GM12878 (cell line): Measurements from ENCODE around the gene CACNG1. TPM values are rescaled to one million over a fixed set of nuclear protein-coding genes. Genes with fewer than 3 reads are reported as not detected.

Experiments used
- ATAC-seq: fragments of 200-7000 bp; cut with Tn5 transposase; 3 replicates; pipeline ENCODE4 v1.9.1; 2020; ENCODE audit warnings: mild to moderate bottlenecking, moderate library complexity
- BruUV-seq: library from RNA; stranded (reverse); fragments of 400-500 nt; replicated peaks from 2 replicates; lab custom pipeline; 2021; lab: Mats Ljungman, UMichigan
- CTCF ChIA-PET: fragments of 300-600 bp; sonication (Branson Sonifier 250); formaldehyde crosslinking; extraction: SDS; loops from one replicate; lab custom pipeline; 2021; ENCODE audit warnings: inconsistent platforms; lab: Yijun Ruan, JAX
- POLR2A ChIA-PET: fragments of 350-600 bp; formaldehyde crosslinking; extraction: SDS; loops from one replicate; lab custom pipeline; 2021; ENCODE audit warnings: inconsistent platforms; lab: Charles Lee
- RAD21 ChIA-PET: fragments of 300-600 bp; sonication (Branson Sonifier 250); formaldehyde crosslinking; loops from one replicate; lab custom pipeline; 2023; ENCODE audit warnings: antibody characterized with exemption; ENCODE audit not compliant: unreplicated experiment; lab: Charles Lee
- SMC1A ChIA-PET: fragments of 300-600 bp; sonication (Branson Sonifier 250); formaldehyde crosslinking; loops from one replicate; lab custom pipeline; 2023; ENCODE audit not compliant: unreplicated experiment, uncharacterized antibody; lab: Charles Lee
- DNase-seq: peaks from one replicate; pipeline ENCODE4 v3.0.0-alpha.2; 2011; ENCODE audit warnings: low read depth, low spot score
- FAIRE-seq: peaks from 3 replicates; lab custom pipeline; 2011; peaks lifted over from hg19 to GRCh38; lab: Jason Lieb, UNC
- H2AFZ ChIP-seq: 2 replicates; pipeline ENCODE4 v1.6.0; 2011; ENCODE audit warnings: low read depth, low read length, control low read depth; ENCODE audit not compliant: control insufficient read depth
- H3K27ac ChIP-seq: 2 replicates; pipeline ENCODE4 v1.5.1; 2011; ENCODE audit warnings: control low read depth; ENCODE audit not compliant: control insufficient read depth, insufficient read depth
- H3K27me3 ChIP-seq, 2 experiments: replicated peaks in 1 of 2; 2 replicates each; pipeline versions ENCODE4 v1.6.0 to v1.6.1; 2011; ENCODE audit warnings: low read length in 1 of 2; ENCODE audit not compliant: control insufficient read depth in 2 of 2, insufficient read depth in 2 of 2
- H3K36me3 ChIP-seq, 2 experiments: 2 replicates each; pipeline ENCODE4 v1.5.1; 2011; ENCODE audit warnings: low read length in 1 of 2; ENCODE audit not compliant: control insufficient read depth in 2 of 2, insufficient read depth in 2 of 2
- H3K4me1 ChIP-seq: 2 replicates; pipeline ENCODE4 v1.6.1; 2011; ENCODE audit warnings: mild to moderate bottlenecking, low read length, moderate library complexity, mixed read lengths; ENCODE audit not compliant: control insufficient read depth, insufficient read depth
- H3K4me2 ChIP-seq: 2 replicates; pipeline ENCODE4 v1.6.0; 2011; ENCODE audit warnings: control low read depth; ENCODE audit not compliant: control insufficient read depth, insufficient read depth
- H3K4me3 ChIP-seq: fragments of 200-600 bp; sonication (generic); 2 replicates; pipeline ENCODE4 v1.5.1; 2016
- H3K79me2 ChIP-seq: 2 replicates; pipeline ENCODE4 v1.6.0; 2011; ENCODE audit warnings: low read length; ENCODE audit not compliant: control insufficient read depth, insufficient read depth
- H3K9ac ChIP-seq: 2 replicates; pipeline ENCODE4 v1.8.0; 2011; ENCODE audit warnings: low read length, control low read depth, mixed read lengths; ENCODE audit not compliant: control insufficient read depth, insufficient read depth
- H3K9me3 ChIP-seq: replicated peaks from 3 replicates; pipeline ENCODE4 v1.5.1; 2011; ENCODE audit warnings: mild to moderate bottlenecking, low read length; ENCODE audit not compliant: control insufficient read depth, insufficient read depth
- H4K20me1 ChIP-seq: 2 replicates; pipeline ENCODE4 v1.6.0; 2011; ENCODE audit not compliant: control insufficient read depth, insufficient read depth
- CREM ChIP-seq: IDR thresholded peaks from 2 replicates; pipeline ENCODE4 v1.6.1; 2014; ENCODE audit warnings: antibody characterized with exemption, low read depth
- EP300 ChIP-seq, 2 experiments: fragments of 150-350 bp in 1 of 2; IDR thresholded peaks; 2 replicates each; pipeline ENCODE4 v1.6.1; 2011 to 2012; ENCODE audit warnings: low read depth in 2 of 2, low read length in 2 of 2, borderline replicate concordance in 1 of 2, improper control_type of control experiment in 1 of 2, inconsistent platforms in 1 of 2; ENCODE audit not compliant: control insufficient read depth in 1 of 2
- HDAC2 ChIP-seq: fragments of 200-600 bp; sonication (generic); IDR thresholded peaks from 2 replicates; pipeline ENCODE4 v1.6.1; 2017
- HDGF ChIP-seq: fragments of 450-650 bp; IDR thresholded peaks from 2 replicates; pipeline ENCODE4 v1.6.1; 2016; ENCODE audit warnings: antibody characterized with exemption
- IKZF2 ChIP-seq, 2 experiments: fragments of 450-650 bp; IDR thresholded peaks; 2 replicates each; pipeline ENCODE4 v1.6.1; 2017; ENCODE audit warnings: mild to moderate bottlenecking in 2 of 2, moderate library complexity in 2 of 2
- IRF4 ChIP-seq: IDR thresholded peaks from 2 replicates; pipeline ENCODE4 v1.6.1; 2011; ENCODE audit warnings: low read depth, low read length
- POLR2A ChIP-seq: IDR thresholded peaks from 2 replicates; pipeline ENCODE4 v1.6.1; 2011; ENCODE audit warnings: low read depth, mild to moderate bottlenecking, low read length
- POLR2AphosphoS2 ChIP-seq: IDR thresholded peaks from 2 replicates; pipeline ENCODE4 v1.6.1; 2011; ENCODE audit warnings: low read depth, mild to moderate bottlenecking, low read length, improper control_type of control experiment, moderate library complexity
- SIN3A ChIP-seq: IDR thresholded peaks from 2 replicates; pipeline ENCODE4 v1.6.1; 2012; ENCODE audit warnings: low read depth, low read length, improper control_type of control experiment
- SIX5 ChIP-seq: IDR thresholded peaks from 2 replicates; pipeline ENCODE4 v1.6.1; 2011; ENCODE audit warnings: mild to moderate bottlenecking, low read depth, low read length, moderate library complexity; ENCODE audit not compliant: severe bottlenecking
- SP1 ChIP-seq: IDR thresholded peaks from one replicate; pipeline ENCODE4 v1.6.1; 2011; ENCODE audit warnings: low read depth, low read length
- SPI1 ChIP-seq: IDR thresholded peaks from 2 replicates; pipeline ENCODE4 v1.6.1; 2011; ENCODE audit warnings: low read depth, mild to moderate bottlenecking, low read length, moderate library complexity, borderline replicate concordance; ENCODE audit not compliant: insufficient read depth
- SREBF2 ChIP-seq: IDR thresholded peaks from 2 replicates; pipeline ENCODE4 v1.6.1; 2012; ENCODE audit warnings: mild to moderate bottlenecking, low read length
- ZNF24 ChIP-seq: fragments of 450-650 bp; IDR thresholded peaks from 2 replicates; pipeline ENCODE4 v1.6.1; 2017; ENCODE audit warnings: antibody characterized with exemption, mild to moderate bottlenecking
- WGBS: methylation state at CpG from one replicate; pipeline ENCODE4 v1.1.6; 2016; ENCODE audit warnings: low lambda C conversion rate; ENCODE audit not compliant: insufficient replicate concordance, insufficient coverage; ENCODE audit errors: missing lambda C conversion rate; 5-methylcytosine and 5-hydroxymethylcytosine counted together
- in situ Hi-C: fragments of 300-500 bp; cut with MboI; formaldehyde crosslinking; loops from 9 replicates; pipeline ENCODE4 v1.14.3; 2018; ENCODE audit warnings: mixed read lengths
- intact Hi-C: fragments of 100-400 bp; cut with micrococcal nuclease; formaldehyde crosslinking; loops from one replicate; pipeline ENCODE4 v1.14.2; 2022; ENCODE audit not compliant: unreplicated experiment
- polyA plus RNA-seq, 11 experiments: library from polyadenylated mRNA; depleted of rRNA in 4 of 11; unstranded in 6 of 11; stranded (reverse) in 5 of 11; fragments of >200 nt; fragmentation: Nextera tagmentation in 4 of 11; fragmentation: Illumina TruSeq in 1 of 11; extraction: Ambion mirVana in 4 of 11; extraction: Trizol in 1 of 11; gene quantifications; 1 replicate in 1 of 11; 2 replicates in 10 of 11; pipeline versions ENCODE4 v1.2.1 to v1.2.3, GENCODE V29; 2011 to 2016; ENCODE audit warnings: inconsistent platforms in 2 of 11, missing spikeins in 2 of 11, low read depth in 1 of 11
- total RNA-seq, 4 experiments: library from RNA; depleted of rRNA in 3 of 4; stranded (reverse); fragments of >200 nt in 3 of 4; fragmentation: Illumina TruSeq in 1 of 4; extraction: Trizol in 1 of 4; gene quantifications; 2 replicates each; pipeline versions ENCODE4 v1.2.1 to v1.2.3, GENCODE V29; 2013 to 2021
- TF ChIP-seq, protein P1 (sequence below): fragments of 450-650 bp; IDR thresholded peaks from 2 replicates; pipeline ENCODE4 v1.6.1; 2014; ENCODE audit warnings: mild to moderate bottlenecking
- TF ChIP-seq, protein P2 (sequence below): IDR thresholded peaks from 2 replicates; pipeline ENCODE4 v1.6.1; 2011; ENCODE audit warnings: borderline replicate concordance, low read depth, mild to moderate bottlenecking, moderate library complexity, low read length; ENCODE audit not compliant: insufficient read depth, poor library complexity, severe bottlenecking
- TF ChIP-seq, protein P3 (sequence below): IDR thresholded peaks from 2 replicates; pipeline ENCODE4 v1.6.1; 2012; ENCODE audit warnings: improper control_type of control experiment, low read depth, low read length; ENCODE audit not compliant: insufficient replicate concordance
- TF ChIP-seq, protein P4 (sequence below): IDR thresholded peaks from 2 replicates; pipeline ENCODE4 v1.6.1; 2011; ENCODE audit warnings: borderline replicate concordance, low read depth, mild to moderate bottlenecking, moderate library complexity, mixed read lengths, low read length; ENCODE audit not compliant: insufficient read depth; ENCODE audit errors: extremely low read length

CACNG1 gene
- total and polyA plus RNA-seq, 10 of the 15 experiments (the other 5 are each of a cell fraction or from before 2014, with no cell fraction given): not detected

DNA sequence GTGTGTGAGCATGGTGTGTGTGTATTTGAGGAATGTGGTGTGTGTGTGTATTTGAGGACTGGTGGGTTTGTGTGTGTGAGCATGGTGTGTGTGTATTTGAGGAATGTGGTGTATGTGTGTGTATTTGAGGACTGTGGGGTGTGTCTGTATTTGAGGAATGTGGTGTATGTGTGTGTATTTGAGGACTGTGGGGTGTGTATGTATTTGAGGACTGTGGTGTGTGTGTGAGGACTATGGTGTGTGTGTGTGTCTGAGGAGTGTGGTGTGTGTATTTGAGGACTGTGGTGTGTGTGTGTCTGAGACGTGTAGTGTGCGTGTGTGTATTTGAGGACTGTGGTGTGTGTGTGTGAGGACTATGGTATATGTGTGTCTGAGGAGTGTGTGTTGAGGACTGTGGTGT, 18.0 kb upstream of the CACNG1 start:
- in situ Hi-C loops: no loop called here
- Histone ChIP-seq H4K20me1 (no peaks in the 10 kb centered on the region), H3K4me1 (no peaks in the 10 kb centered on the region), H3K4me3 (no peak overlapping the region), H3K79me2 (no peaks in the 10 kb centered on the region), H3K36me3 (no peaks in the 10 kb centered on the region), H3K27me3 (no peaks in the 10 kb centered on the region), H3K9ac (no peak overlapping the region), H3K27ac (no peak overlapping the region)
- ATAC-seq (no peak), DNase-seq (no peak)
- ChIA-PET POLR2A (no interaction called here), SMC1A (no interaction called here), CTCF (no interaction called here), RAD21 (no interaction called here)
- BruUV-seq: no TSS peak
- WGBS: 41% methylated on average over 2 of the region's 2 CpGs
- TF ChIP-seq, protein P1, sequence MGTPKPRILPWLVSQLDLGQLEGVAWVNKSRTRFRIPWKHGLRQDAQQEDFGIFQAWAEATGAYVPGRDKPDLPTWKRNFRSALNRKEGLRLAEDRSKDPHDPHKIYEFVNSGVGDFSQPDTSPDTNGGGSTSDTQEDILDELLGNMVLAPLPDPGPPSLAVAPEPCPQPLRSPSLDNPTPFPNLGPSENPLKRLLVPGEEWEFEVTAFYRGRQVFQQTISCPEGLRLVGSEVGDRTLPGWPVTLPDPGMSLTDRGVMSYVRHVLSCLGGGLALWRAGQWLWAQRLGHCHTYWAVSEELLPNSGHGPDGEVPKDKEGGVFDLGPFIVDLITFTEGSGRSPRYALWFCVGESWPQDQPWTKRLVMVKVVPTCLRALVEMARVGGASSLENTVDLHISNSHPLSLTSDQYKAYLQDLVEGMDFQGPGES: no peak
- no peak for TF ChIP-seq SP1
- TF ChIP-seq, protein P2, sequence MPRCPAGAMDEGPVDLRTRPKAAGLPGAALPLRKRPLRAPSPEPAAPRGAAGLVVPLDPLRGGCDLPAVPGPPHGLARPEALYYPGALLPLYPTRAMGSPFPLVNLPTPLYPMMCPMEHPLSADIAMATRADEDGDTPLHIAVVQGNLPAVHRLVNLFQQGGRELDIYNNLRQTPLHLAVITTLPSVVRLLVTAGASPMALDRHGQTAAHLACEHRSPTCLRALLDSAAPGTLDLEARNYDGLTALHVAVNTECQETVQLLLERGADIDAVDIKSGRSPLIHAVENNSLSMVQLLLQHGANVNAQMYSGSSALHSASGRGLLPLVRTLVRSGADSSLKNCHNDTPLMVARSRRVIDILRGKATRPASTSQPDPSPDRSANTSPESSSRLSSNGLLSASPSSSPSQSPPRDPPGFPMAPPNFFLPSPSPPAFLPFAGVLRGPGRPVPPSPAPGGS: no peak
- TF ChIP-seq SREBF2: no peak
- no peak for TF ChIP-seq SIX5
- TF ChIP-seq SPI1: no peak
- TF ChIP-seq, protein P3, sequence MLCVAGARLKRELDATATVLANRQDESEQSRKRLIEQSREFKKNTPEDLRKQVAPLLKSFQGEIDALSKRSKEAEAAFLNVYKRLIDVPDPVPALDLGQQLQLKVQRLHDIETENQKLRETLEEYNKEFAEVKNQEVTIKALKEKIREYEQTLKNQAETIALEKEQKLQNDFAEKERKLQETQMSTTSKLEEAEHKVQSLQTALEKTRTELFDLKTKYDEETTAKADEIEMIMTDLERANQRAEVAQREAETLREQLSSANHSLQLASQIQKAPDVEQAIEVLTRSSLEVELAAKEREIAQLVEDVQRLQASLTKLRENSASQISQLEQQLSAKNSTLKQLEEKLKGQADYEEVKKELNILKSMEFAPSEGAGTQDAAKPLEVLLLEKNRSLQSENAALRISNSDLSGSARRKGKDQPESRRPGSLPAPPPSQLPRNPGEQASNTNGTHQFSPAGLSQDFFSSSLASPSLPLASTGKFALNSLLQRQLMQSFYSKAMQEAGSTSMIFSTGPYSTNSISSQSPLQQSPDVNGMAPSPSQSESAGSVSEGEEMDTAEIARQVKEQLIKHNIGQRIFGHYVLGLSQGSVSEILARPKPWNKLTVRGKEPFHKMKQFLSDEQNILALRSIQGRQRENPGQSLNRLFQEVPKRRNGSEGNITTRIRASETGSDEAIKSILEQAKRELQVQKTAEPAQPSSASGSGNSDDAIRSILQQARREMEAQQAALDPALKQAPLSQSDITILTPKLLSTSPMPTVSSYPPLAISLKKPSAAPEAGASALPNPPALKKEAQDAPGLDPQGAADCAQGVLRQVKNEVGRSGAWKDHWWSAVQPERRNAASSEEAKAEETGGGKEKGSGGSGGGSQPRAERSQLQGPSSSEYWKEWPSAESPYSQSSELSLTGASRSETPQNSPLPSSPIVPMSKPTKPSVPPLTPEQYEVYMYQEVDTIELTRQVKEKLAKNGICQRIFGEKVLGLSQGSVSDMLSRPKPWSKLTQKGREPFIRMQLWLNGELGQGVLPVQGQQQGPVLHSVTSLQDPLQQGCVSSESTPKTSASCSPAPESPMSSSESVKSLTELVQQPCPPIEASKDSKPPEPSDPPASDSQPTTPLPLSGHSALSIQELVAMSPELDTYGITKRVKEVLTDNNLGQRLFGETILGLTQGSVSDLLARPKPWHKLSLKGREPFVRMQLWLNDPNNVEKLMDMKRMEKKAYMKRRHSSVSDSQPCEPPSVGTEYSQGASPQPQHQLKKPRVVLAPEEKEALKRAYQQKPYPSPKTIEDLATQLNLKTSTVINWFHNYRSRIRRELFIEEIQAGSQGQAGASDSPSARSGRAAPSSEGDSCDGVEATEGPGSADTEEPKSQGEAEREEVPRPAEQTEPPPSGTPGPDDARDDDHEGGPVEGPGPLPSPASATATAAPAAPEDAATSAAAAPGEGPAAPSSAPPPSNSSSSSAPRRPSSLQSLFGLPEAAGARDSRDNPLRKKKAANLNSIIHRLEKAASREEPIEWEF: no peak
- no peak for TF ChIP-seq ZNF24
- TF ChIP-seq, protein P4, sequence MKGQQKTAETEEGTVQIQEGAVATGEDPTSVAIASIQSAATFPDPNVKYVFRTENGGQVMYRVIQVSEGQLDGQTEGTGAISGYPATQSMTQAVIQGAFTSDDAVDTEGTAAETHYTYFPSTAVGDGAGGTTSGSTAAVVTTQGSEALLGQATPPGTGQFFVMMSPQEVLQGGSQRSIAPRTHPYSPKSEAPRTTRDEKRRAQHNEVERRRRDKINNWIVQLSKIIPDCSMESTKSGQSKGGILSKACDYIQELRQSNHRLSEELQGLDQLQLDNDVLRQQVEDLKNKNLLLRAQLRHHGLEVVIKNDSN: no peak
- no peak for TF ChIP-seq POLR2A
- no peak for TF ChIP-seq POLR2AphosphoS2
- TF ChIP-seq CREM: no peak
- no peak for TF ChIP-seq IRF4
- no peak for TF ChIP-seq HDGF
- no peak for TF ChIP-seq HDAC2
- TF ChIP-seq SIN3A: no peak
- TF ChIP-seq EP300 (IDR thresholded peaks at IDR 0.05; ENCODE audit: borderline replicate concordance in 1 of 2, control insufficient read depth in 1 of 2, low read depth in 2 of 2, low read length in 2 of 2): no peak
- TF ChIP-seq IKZF2 (IDR thresholded peaks at IDR 0.05): no peak
- TF ChIP-seq, all 136 proteins: peak for 0
- Histone ChIP-seq H3K4me2 (no peak overlapping the region), H2AFZ (no peak overlapping the region), H3K9me3 (no peaks in the 10 kb centered on the region)
- FAIRE-seq: peak; percentile 96
- intact Hi-C loops: no loop called here
